Keratinocyte (primary cell): ENCODE measurements around the gene KIF16B. TPM values are rescaled to one million over a fixed set of nuclear protein-coding genes. Genes with fewer than 3 reads are reported as not detected.

ENCODE experiments used
- DNase-seq: peaks from one replicate; pipeline ENCODE4 v3.0.0-alpha.2; 2011; ENCODE audit warnings: low read depth, missing footprints, low spot score
- FAIRE-seq: peaks from 2 replicates; lab custom pipeline; 2011; peaks lifted over from hg19 to GRCh38; lab: Jason Lieb, UNC
- H2AFZ ChIP-seq: 2 replicates; pipeline ENCODE4 v1.6.0; 2012; ENCODE audit warnings: low read length, control low read depth, inconsistent platforms; ENCODE audit not compliant: control insufficient read depth
- H3K27ac ChIP-seq: 2 replicates; pipeline ENCODE4 v1.5.1; 2011; ENCODE audit warnings: low read length; ENCODE audit not compliant: control insufficient read depth, insufficient read depth
- H3K27me3 ChIP-seq: 3 replicates; pipeline ENCODE4 v1.6.0; 2011; ENCODE audit warnings: low read length; ENCODE audit not compliant: control insufficient read depth, insufficient read depth; ENCODE audit errors: extremely low read depth
- H3K36me3 ChIP-seq, 2 experiments: 2 replicates in 1 of 2; 3 replicates in 1 of 2; pipeline ENCODE4 v1.5.1; 2011; ENCODE audit warnings: low read length in 2 of 2, mild to moderate bottlenecking in 1 of 2; ENCODE audit not compliant: control insufficient read depth in 2 of 2, insufficient read depth in 2 of 2; ENCODE audit errors: extremely low read depth in 1 of 2
- H3K4me1 ChIP-seq: 3 replicates; pipeline ENCODE4 v1.5.1; 2011; ENCODE audit warnings: low read length; ENCODE audit not compliant: control insufficient read depth, insufficient read depth; ENCODE audit errors: extremely low read depth
- H3K4me2 ChIP-seq: 3 replicates; pipeline ENCODE4 v1.6.0; 2011; ENCODE audit warnings: low read depth, low read length; ENCODE audit not compliant: control insufficient read depth, insufficient read depth; ENCODE audit errors: extremely low read depth
- H3K4me3 ChIP-seq, 3 experiments: fragments of 200-600 bp in 1 of 3; sonication (generic) in 1 of 3; 2 replicates in 2 of 3; 3 replicates in 1 of 3; pipeline ENCODE4 v1.5.1; 2011 to 2016; ENCODE audit warnings: low read length in 3 of 3, mild to moderate bottlenecking in 3 of 3, control low read depth in 2 of 3, inconsistent platforms in 1 of 3, low read depth in 1 of 3, mixed read lengths in 1 of 3, mixed run types in 1 of 3, moderate library complexity in 1 of 3; ENCODE audit not compliant: control insufficient read depth in 2 of 3, insufficient read depth in 2 of 3; ENCODE audit errors: extremely low read depth in 1 of 3
- H3K79me2 ChIP-seq: 2 replicates; pipeline ENCODE4 v1.6.0; 2012; ENCODE audit warnings: low read length; ENCODE audit not compliant: control insufficient read depth, insufficient read depth
- H3K9ac ChIP-seq: 3 replicates; pipeline ENCODE4 v1.6.0; 2011; ENCODE audit warnings: low read length; ENCODE audit not compliant: control insufficient read depth, insufficient read depth; ENCODE audit errors: extremely low read depth
- H3K9me1 ChIP-seq: 3 replicates; pipeline ENCODE4 v1.6.0; 2011; ENCODE audit warnings: low read length; ENCODE audit not compliant: control insufficient read depth, insufficient read depth; ENCODE audit errors: extremely low read depth
- H3K9me3 ChIP-seq: 2 replicates; pipeline ENCODE4 v1.5.1; 2012; ENCODE audit warnings: low read depth, low read length; ENCODE audit not compliant: control insufficient read depth
- H4K20me1 ChIP-seq: 3 replicates; pipeline ENCODE4 v1.6.0; 2011; ENCODE audit warnings: low read length; ENCODE audit not compliant: control insufficient read depth, insufficient read depth; ENCODE audit errors: extremely low read depth
- CTCF ChIP-seq, 3 experiments: IDR thresholded peaks in 1 of 3; conservative IDR thresholded peaks in 1 of 3; optimal IDR thresholded peaks in 1 of 3; 2 replicates in 2 of 3; 3 replicates in 1 of 3; pipeline versions ENCODE3 to v1.5.1; 2011; ENCODE audit warnings: low read length in 3 of 3, mild to moderate bottlenecking in 3 of 3, moderate library complexity in 2 of 3, control low read depth in 1 of 3, inconsistent platforms in 1 of 3; ENCODE audit not compliant: insufficient read depth in 2 of 3; ENCODE audit errors: extremely low read depth in 1 of 3
- EZH2 ChIP-seq: IDR thresholded peaks from one replicate; pipeline ENCODE4 v1.6.1; 2012; ENCODE audit warnings: inconsistent platforms, mild to moderate bottlenecking, low read length, moderate library complexity
- dilution Hi-C: fragments of 300-500 bp; cut with MboI; formaldehyde crosslinking; loops from one replicate; pipeline ENCODE4 v1.7.0; 2020; ENCODE audit warnings: low sequenced_read_pairs; ENCODE audit not compliant: extremely low pct_ligation_motif_present
- polyA plus RNA-seq, 5 experiments: library from polyadenylated mRNA; depleted of rRNA in 3 of 5; stranded (reverse) in 3 of 5; stranded (forward) in 1 of 5; unstranded in 1 of 5; fragments of >200 nt; gene quantifications; 1 replicate in 1 of 5; 2 replicates in 3 of 5; 3 replicates in 1 of 5; pipeline versions ENCODE4 v1.2.1 to v1.2.3, GENCODE V29; 2011 to 2012; ENCODE audit warnings: missing spikeins in 2 of 5, low read depth in 1 of 5, low replicate concordance in 1 of 5

KIF16B gene
- polyA plus RNA-seq, 1 donor (not counting 4 experiments of a cell fraction or from before 2014, with no cell fraction given), result 16.1 TPM

GRCh38 chr20:16609066-16609465 lies 35.8 kb upstream of the KIF16B start:
- DNase-seq (no peak), FAIRE-seq (no peak)
- H4K20me1 ChIP-seq, result no peaks in the 10 kb centered on the region
- H3K4me3 ChIP-seq, result no peak overlapping the region
- dilution Hi-C loops, result no loop called here
- H3K9me3 ChIP-seq, result no peaks in the 10 kb centered on the region
- H3K27me3 ChIP-seq, result no peaks in the 10 kb centered on the region
- TF ChIP-seq CTCF (optimal IDR thresholded peaks at IDR 0.05 in 1 of 3, IDR thresholded peaks at IDR 0.05 in 1 of 3, conservative IDR thresholded peaks at IDR 0.05 in 1 of 3; ENCODE audit: extremely low read depth in 1 of 3, insufficient read depth in 2 of 3, low read length in 3 of 3) (no peak), EZH2 (no peak)
- H3K9me1 ChIP-seq, result no peaks in the 10 kb centered on the region
- no peaks in the 10 kb centered on the region for H3K36me3 ChIP-seq
- H3K9ac ChIP-seq, result no peak overlapping the region
- H3K4me2 ChIP-seq, result no peak overlapping the region
- H2AFZ ChIP-seq, result no peak overlapping the region
- no peak overlapping the region for H3K27ac ChIP-seq
- no peaks in the 10 kb centered on the region for H3K79me2 ChIP-seq
- no peaks in the 10 kb centered on the region for H3K4me1 ChIP-seq

- Histone ChIP-seq H3K9me1 (no peaks in the 10 kb centered on the region), H3K79me2 (no peaks in the 10 kb centered on the region), H3K36me3 (no peaks in the 10 kb centered on the region), H2AFZ (no peak overlapping the region), H3K4me1 (no peaks in the 10 kb centered on the region), H3K27me3 (no peaks in the 10 kb centered on the region), H4K20me1 (no peaks in the 10 kb centered on the region), H3K9ac (no peak overlapping the region), H3K4me3 (no peak overlapping the region), H3K9me3 (no peaks in the 10 kb centered on the region), H3K4me2 (no peak overlapping the region), H3K27ac (no peak overlapping the region)
- dilution Hi-C loops, result no loop called here
- FAIRE-seq (no peak), DNase-seq (no peak)
- TF ChIP-seq CTCF (optimal IDR thresholded peaks at IDR 0.05 in 1 of 3, IDR thresholded peaks at IDR 0.05 in 1 of 3, conservative IDR thresholded peaks at IDR 0.05 in 1 of 3; ENCODE audit: extremely low read depth in 1 of 3, insufficient read depth in 2 of 3, low read length in 3 of 3), result no peak
Measured at GRCh38 chr20:16608277-16608650, 35.0 kb upstream of the KIF16B start.
